Stimulated activated CD8-positive, alpha-beta memory T cell treated with anti-CD3 and anti-CD28 coated beads, Interleukin-4, amount 100 ng/mL, for 24 hours (primary cell): ENCODE measurements around the gene PTPN4.

Experiments used
- DNase-seq: peaks from one replicate; pipeline ENCODE4 v3.0.0-alpha.2; 2020; ENCODE audit warnings: low read depth

PTPN4 gene

DNA sequence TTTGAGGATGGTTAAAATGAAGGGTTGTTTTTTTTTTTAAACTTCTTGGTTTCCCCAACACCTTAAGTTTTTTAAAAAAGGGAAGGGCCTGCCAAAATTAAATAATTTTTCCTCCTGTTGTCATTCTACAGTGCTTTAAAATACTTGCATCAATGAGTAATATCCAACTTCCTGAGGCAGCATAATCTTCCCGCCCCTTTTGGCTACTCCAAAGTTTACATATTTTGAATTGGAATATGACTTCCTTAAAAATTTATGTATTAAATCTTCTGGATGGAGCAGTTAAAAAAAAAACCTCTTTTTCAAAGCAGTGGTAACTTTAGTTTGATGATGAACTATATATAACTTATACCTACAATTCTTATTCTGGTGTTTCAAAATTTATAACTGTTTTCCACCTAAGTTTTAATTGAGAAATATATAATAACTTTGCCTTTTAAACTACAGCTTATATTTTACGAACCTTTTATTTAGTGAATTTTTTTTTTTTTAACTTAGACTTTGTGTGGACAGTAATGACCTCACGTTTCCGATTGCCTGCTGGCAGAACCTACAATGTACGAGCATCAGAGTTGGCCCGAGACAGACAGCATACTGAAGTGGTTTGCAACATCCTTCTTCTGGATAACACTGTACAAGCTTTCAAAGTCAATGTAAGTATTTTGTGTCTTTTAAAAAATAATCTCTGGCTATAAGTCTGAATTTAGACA lies 49.8 kb downstream of the PTPN4 start:
- no peak for DNase-seq

DNA sequence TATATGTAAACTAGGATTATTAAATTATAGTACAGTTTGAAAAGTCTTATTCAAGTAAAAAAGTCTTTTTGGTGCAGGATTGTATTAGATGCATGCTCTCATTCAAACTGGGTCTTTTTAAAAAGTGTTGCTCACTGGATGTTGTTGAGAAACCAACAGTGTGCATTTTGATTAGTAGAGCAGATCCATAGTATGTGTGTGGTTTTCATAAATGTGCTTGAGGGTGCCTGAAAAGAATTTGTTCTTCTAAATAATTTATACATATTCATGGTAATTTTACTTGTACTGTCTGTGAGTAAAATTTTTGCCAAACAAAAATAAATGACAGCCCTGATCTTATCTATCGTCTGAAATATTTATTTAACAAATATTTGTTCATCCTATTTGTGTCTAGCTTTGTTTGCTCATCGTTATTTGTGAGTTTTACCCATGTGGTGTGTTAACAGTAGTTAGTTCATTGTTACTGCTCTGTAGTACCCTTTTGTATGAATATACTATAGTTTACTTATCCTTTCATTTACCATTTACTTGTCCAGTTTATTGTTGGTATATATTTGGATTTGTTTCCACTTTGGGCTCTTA lies 50.4 kb downstream of the PTPN4 start:
- DNase-seq = no peak

DNA sequence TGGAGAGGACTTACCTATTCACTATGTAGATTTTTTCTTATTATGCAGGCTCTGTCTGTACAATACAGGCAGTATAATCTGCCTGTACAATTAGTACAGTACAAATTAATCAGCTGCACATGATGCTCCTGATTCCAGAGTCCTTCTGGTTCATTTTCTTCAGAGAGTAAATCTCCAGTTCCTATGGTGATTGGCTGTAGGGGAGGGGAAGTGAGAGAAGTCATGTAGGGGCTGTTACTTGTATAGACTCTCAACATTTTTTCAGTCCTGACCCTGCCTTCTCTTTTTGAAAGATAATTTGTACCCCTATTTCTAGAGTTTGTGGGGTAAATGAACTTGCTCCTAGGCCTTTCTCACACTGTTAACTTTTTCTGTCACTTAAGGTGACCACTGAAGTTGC lies 54.5 kb downstream of the PTPN4 start:
- DNase-seq = no peak

DNA sequence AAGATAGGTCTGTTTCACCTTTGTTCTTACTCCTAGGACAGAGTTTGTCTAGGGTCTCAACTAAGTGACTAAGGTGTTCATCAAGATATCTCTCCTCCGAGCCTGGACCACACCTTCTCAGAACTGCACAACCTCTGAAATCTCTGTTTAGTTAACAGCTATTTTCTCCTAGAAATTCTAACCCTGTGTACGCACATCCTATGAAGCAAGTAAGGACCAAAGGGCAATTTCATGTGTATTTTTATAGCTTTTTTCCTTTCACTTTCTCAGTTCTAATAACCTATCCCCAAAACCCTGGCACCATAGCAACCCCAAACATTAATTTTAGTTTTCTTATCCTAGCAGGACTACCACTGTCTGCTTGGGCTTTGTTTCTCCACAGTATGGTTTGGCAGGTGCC lies 59.1 kb downstream of the PTPN4 start:
- DNase-seq = no peak

DNA sequence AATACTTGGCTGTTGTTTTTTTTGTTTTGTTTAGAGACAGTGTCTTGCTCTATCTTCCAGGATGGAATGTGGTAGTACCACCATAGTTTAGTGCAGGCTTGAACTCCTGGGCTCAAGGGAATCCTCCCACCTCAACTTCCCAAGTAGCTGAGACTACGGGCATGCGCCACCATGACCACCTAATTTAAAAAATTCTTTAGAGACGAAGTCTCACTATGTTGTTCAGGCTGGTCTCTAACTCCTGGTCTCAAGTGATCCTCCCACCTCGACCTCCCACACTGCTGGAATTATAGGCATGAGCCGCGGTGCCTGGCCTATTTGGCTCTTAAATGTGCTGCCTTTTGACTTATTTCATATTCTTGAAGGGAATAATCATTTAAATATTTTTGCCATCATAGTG lies 60.1 kb downstream of the PTPN4 start:
- no peak for DNase-seq

DNA sequence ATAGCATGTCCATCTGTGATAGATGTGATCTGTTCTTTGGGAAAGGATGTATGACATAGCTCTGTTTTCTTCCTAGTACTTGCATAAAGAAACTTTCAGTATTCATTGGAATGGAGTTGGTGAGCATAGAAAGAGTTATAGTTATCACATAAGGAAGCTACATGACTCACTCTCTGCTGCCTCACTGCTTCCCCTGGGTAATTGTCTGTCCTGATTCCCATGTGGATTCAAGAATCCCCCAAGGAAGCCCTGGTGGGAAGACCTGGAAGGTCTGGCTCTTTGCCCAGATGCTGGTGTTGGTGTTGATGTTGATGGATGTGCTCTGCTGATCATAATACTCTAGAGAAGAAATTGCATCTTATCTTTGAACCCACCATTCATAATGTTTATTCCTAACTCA lies 60.6 kb downstream of the PTPN4 start:
- no peak for DNase-seq

DNA sequence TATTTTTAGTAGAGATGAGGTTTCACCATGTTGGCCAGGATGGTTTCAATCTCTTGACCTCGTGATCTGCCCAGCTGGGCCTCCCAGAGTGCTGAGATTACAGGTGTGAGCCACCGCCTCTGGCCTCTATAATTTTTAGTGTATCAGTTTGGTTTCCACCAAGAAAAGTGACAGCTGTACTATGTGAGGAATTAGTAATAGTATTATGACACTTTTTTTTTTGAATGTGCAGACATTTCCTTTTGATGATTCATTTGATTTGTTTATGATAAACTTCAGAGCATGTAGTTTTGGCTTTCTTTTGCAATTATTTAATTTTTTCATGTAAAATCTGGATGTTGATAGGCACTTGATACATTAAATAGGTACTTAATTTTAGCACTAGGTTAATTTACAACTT lies 61.5 kb downstream of the PTPN4 start:
- no peak for DNase-seq

DNA sequence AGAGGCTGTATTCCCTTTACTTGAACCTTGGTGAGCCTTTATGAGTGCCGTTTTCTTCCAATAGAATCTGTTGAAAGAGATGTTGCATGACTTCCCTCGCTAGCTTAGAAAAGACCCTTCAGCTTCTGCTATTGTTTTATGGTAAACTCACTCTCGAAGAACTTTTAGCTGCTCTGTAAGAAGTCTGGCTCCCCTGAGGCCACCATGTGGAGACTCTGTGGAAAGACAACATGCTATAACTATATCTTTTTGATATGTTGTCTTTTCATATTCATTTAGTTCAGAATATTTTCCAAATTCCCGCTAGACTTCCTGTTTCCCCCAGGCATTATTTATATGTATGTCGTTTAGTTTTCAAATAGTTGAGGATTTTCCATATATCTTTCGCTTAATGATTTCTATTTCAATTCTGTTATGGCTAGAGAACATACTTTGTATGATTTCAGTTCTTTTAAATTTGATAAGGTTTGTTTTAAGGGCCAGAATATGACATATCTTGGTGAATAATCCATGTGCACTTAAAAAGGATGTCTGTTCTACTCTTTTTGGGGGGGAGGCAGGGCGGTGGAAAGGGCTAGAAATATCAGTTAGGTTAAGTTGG lies 64.1 kb downstream of the PTPN4 start:
- no peak for DNase-seq

DNA sequence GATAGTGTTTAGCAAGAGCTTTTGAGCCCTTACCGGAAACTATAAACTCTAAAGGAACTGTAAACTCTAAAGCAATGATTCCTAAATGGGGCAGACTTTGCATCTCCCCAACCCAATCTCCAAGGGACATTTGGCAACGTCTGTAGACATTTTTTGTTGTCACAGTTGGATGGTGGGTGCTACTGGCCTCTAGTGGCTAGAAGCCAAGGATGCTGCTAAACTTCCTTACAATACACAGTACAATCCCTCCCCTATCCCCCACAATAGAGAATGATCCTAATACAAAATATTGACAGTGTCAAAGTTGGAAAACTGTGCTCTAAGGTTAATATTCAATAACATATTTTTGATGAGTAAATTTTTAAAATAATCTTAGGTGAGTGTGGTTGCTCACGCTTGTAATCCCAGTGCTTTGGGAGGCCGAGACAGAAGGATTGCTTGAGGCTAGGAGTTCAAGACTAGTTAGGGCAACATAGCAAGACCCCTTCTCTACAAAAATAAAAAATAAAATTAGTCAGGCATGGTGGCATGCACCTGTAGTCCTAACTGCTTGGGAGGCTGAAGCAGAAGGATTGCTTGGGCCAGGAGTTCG lies 66.7 kb downstream of the PTPN4 start:
- peak; percentile 17 for DNase-seq

DNA sequence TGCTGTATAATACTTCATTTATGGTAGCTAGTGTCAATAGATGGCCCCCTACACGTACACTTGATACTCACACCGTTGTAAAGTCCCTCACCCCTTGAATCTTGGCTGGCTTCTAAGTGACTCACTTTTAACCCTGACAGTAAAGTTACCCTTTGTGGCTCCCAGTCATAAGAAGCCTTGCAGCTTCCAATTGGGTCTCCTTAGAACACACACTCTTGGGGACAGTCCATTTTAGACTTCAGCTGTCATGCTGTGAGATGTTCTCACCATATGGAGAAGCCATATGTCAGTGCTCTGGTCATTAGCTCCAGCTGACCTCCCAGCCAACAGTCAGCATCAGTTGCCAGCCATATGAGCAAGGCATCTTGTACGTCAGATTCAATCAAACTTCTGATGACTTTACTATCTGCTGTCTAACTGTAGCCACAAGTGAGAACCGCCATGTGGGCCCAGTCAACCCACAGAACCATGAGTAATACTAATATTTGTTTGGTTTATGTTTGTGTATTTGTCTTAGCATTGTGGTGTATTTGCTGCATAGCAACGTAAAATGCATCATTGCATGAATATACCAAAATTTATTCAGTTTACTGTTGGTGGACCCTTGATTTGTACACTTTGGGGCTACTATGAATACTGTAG lies 68.3 kb downstream of the PTPN4 start:
- no peak for DNase-seq

DNA sequence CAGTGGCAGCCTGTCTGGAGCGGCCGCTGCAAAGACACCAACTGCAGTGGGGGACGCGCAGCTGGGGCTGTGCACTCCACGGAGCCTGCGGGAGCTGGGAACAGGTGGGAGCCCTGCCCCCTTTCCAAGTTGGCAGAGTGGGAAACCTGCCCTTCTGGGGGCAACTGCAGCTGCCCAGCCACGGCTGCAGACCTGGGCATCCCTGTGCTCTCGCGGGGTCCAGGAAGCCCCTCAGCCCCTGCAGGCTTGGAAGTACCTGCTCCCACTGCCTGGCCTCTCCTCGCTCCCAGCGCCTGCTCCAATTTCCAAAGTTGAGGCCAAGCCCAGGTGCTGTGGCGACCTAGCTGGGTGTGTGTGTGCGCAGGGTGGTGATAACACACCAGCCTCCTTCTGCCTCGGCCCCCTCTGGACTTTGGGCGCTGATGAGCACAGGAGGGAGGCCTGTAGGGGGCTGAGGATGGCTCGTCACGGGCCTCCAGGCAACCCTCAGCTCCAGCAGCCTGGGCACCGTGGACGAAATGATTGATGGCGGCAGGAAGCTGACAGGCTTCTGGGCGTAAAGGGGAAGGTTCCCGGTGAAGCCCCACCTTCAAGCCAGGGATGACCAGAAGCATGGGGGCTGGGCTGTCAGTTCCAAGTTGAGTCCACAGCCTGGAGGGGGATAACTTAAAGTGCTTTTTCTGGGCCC lies 76.9 kb downstream of the PTPN4 start:
- no peak for DNase-seq

DNA sequence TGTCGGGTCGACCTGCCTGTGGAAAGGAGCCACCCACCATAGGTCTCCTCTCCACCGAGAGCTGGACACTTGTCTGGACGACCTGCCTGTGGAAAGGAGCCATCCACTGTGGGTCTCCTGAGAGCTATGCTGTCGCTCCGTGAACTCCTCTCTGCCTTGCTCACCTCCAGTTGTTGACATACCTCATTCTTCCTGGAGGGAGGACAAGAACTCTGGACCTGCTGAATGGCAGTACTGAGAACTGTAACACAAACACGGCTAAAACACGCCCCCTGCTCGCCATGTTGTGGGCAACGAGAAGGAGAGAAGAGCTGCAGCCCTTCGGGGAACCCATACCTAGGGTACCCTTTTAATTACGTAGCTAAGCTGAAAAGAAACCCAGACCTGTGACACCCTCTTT lies 77.6 kb downstream of the PTPN4 start:
- DNase-seq = no peak

DNA sequence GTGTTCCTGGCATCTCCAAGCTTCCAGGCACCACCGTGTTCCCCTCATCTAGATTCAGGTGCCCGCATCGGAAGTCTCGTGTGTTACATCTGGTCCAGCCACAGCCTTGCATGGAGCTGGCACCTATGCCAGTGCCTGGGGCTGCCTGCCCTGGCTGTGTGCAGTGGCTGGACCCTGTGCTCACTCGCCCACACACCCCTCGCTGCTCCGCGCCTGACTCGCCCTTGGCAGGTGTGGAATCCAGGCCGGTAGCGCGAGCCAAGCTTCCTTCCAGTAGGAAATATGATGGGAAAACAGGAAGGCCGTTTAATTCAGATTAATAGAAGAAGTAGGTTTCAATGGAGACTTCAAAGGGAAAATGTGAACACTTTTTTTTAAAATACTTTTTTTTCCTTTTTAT lies 78.0 kb downstream of the PTPN4 start:
- no peak for DNase-seq

DNA sequence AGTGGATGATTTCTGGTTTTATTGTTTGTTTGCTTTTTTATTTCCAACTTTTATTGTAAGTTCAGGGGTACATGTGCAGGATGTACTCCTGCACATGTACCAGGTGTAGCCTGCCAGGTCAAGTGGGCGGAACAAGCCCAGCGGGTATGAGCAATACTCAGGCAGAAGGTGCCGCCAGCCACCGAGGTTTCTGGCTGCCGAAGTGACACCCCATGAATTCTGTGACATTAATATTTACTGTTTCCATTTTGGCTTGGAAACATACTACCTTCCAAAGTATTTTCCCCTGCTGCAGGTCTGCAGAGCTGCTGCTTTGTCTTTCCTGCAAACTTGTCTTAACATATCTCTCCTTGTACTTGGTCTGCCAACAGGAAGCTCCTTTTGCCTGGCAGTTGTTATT lies 78.5 kb downstream of the PTPN4 start:
- no peak for DNase-seq

DNA sequence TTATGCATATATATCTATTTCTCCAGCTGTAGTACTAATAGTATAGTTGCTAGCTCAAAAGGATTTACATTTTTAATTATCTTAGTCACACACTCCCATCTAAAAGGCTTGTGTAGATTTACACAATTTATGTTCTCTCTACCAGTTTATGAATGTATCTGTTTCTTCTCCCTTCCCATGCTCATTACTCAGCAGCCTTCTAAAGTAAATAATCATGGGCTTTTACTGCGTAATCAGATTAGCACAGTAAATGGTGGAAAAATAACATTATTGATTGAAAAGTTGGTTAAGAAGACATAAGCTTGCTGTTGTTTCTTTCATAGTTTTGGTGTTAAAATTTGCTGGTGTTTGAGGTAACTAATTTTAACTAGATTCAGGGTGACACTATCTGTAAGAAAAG lies 81.8 kb downstream of the PTPN4 start:
- no peak for DNase-seq

DNA sequence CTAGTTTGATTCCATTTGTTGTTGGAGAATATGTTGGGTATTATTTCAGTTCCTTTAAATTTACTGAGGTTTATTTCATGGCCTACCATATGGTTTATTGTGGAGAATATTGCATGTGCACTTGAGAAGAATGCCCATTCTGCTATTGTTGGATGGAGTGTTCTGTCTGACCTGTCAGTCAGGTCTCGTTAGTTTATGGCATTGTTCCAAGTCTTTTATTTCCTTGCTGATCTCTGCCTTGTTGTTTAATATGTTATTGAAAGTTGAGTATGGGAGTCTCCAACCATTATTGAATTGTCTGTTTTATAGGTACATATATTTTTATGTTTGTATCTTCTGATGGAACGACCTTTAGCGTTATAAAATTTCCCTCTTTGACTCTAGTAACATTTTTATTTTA lies 86.3 kb downstream of the PTPN4 start:
- no peak for DNase-seq

DNA sequence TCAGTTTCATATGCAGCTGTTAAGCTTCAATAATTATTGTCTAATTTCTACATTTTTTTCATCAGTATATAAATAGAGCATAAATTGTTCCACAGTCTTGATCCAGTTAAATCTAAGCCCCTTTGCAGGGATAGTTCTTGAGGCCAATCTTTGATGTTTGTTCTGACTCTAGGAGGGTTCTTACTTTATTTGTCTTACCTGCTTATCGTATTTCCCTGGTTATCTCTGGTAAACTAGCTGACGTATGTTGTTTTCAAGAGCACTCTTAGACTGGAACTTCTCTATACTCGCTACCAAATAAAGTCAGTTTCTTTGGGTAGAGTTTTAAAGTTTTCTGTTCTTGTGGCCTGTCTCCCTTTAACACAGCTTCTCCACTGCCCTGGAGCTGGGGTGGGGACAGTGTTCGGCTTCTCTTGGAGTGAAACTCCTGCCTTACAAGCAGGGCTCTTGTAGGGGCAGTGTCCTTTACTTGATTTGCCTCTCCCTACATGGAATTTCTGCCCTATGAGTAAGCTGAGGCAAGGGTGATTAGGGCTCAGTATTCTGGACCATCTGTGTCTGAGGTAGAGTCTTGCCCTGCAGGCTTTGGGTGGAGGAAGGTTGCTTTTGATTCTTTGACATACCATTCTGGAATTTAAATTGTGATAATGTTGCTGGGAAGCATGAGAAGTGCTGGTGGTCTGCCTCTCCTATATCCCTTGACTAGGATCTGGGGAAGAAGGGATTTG lies 90.3 kb downstream of the PTPN4 start:
- no peak for DNase-seq

DNA sequence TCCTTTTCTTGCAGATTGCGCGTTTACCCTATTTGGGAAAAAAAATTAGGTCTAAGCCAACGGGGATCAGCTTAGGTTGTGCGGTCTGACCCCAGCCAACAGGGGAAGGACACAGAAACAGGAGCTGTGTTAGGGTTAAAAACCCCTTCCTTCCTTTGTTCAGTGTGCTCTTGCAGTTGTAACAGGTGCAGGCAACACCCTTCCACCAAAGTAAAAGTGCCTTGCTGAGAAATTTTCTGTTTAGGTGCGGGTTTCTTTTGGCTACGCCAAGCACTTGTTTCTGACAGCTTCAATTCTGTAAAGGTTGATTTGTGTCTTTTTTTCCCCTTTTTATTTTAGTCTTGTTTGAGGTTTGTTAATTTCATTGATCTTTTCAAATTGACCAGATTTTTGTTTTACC lies 92.5 kb downstream of the PTPN4 start:
- DNase-seq = no peak

DNA sequence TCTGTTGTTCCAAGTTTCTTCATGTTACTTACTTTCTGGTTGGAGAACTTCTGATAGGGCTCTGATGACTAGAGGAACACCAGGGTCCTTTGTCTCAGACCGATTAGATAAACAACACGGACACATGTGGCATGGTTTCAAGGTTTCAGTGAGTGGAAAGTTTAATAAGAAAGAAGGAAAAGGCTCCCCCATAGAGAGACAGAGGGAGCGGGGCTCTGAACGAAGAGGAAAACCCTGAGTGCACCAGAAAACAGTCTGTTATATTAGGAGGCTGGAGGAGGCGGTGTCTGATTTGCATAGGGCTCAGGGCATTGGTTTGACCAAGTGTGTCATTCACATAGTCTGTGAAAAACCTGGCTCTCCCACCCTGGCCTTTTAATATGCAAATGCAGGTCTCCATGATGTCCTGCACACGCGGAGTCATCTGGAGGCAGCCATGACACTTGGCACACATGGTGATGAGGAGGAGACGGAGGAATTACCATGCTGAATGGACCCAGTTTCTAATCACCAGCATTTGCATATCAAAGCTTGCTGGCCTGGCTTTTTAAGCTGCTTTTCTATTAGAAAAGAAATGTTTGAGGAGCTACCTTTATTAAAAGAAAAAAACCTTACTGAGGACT lies 94.2 kb downstream of the PTPN4 start:
- no peak for DNase-seq

DNA sequence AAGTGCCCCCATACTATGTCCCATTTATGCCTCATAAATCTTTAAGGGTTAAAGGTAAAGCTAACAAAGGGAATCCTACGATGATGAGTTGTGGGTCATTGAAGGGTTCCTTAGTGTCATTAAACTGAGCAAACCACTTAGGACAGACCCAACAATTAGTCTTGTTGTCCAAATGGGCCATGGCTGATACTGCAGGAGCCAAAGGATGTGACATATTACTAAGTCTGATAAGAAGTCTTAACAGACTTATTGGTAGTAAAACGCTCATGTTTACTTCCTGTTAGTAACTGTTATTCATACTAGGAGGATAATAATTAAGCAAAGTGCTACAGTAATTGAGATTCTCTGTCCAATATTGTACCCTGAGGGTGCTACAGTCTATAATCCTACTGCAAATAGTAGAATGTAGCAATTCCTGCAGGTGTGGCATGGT lies 96.8 kb downstream of the PTPN4 start:
- DNase-seq = no peak

DNA sequence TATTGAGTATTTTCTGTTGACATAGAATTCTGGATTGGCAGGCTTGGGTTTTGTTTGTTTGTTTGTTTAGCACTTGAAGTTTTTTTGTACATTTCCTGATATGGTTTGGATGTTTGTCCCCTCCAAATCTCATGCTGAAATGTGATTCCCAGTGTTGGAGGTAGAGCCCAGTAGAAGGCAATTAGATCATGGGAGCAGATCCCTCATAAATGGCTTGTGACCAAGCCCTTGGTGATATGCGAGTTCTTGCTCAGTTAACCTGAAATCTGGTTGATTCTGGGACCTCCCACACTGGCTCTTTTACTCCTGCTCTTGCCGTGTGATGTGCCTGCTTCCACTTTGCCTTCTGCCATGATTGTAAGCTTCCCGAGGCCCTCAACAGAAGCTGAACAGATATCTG lies 98.0 kb downstream of the PTPN4 start:
- no peak for DNase-seq
